Peyer's patch (tissue), 4 donors: ENCODE measurements around the gene SNX32. TPM values are rescaled to one million over a fixed set of nuclear protein-coding genes. Genes with fewer than 3 reads are reported as not detected.

ENCODE experiments used
- DNase-seq, 3 donors: peaks; one replicate each; pipeline ENCODE4 v3.0.0-alpha.2; 2017 to 2019
- H3K27ac ChIP-seq, 4 donors: fragments of 200-600 bp; sonication (generic); one replicate each; pipeline ENCODE4 v1.5.1; 2016 to 2019
- H3K27me3 ChIP-seq, 2 donors: fragments of 200-600 bp; sonication (generic); one replicate each; pipeline ENCODE4 v1.5.1; 2019
- H3K36me3 ChIP-seq, 3 donors: fragments of 200-600 bp; sonication (generic); one replicate each; pipeline ENCODE4 v1.5.1; 2016 to 2019
- H3K4me1 ChIP-seq, 4 donors: fragments of 200-600 bp; sonication (generic); one replicate each; pipeline ENCODE4 v1.5.1; 2016 to 2019
- H3K4me3 ChIP-seq, 4 donors: fragments of 200-600 bp; sonication (generic); 1 replicate in 3 of 4; 2 replicates in 1 of 4; pipeline ENCODE4 v1.5.1; 2016 to 2019; ENCODE audit warnings: mild to moderate bottlenecking in 1 of 4
- H3K9me3 ChIP-seq, 4 donors: fragments of 200-600 bp; sonication (generic); one replicate each; pipeline ENCODE4 v1.5.1; 2016 to 2019; ENCODE audit warnings: mild to moderate bottlenecking in 1 of 4
- CTCF ChIP-seq, 6 experiments: fragments of 450-650 bp in 4 of 6; fragments of 200-600 bp in 2 of 6; sonication (generic) in 1 of 6; IDR thresholded peaks; one replicate each; pipeline ENCODE4 v1.5.1; 2017 to 2019; ENCODE audit warnings: antibody characterized with exemption in 6 of 6, mild to moderate bottlenecking in 3 of 6, moderate library complexity in 1 of 6
- POLR2A ChIP-seq, 2 donors: fragments of 450-650 bp; IDR thresholded peaks; one replicate each; pipeline ENCODE4 v1.5.1; 2017; ENCODE audit warnings: antibody characterized with exemption in 2 of 2, mild to moderate bottlenecking in 2 of 2, moderate library complexity in 2 of 2
- total RNA-seq, 4 donors: library from RNA; depleted of rRNA; stranded (reverse); fragments of >200 nt; gene quantifications; one replicate each; pipeline ENCODE4 v1.1.0, GENCODE V29; 2016

The SNX32 gene
- total RNA-seq, 4 donors from 2014 or later: 1.7 to 6.7 (median 6.4) TPM; not detected in 1

DNA sequence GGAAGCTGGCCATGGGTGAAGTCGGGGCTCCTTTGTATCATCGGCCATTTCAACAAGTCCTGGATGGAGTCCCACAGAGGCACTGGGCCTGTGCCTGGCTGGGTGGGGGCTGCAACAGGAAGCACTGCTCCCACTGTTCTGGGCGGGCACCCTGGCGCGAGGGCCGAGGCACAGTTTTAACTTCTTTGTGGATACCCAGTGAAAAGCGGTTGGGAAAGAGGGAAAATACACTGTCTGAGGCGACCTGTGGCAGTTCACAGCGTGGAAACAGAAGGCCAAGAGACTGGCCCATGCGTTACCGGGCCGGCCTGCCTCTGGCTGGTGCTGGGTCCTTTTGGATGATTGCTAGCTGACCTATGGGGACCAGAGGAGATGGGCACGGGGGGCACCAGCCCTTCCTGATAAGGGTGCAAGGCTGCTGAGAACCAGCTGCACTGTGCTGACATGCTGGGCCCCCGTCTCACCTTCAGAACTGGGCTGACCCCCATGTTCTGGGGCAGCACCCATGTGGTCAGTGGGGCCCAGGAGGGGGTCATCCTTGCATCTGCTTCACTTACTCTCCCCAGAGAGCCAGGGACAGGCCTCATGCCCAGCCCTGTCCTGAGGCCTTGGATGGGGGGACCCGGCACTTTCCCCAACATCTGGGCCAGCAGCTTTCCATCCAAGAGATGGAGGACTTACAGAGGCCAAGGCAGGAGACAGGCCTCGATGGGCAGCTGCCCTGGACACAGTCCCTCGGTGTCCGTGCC lies 42.7 kb upstream of the SNX32 start:
- peaks cover 3 to 66% (median 25%) of the 10 kb centered on the region in 4 donors for H3K4me1 ChIP-seq
- no peak for DNase-seq
- H3K27me3 ChIP-seq: peaks cover 0 to 7% of the 10 kb centered on the region in 2 donors
- H3K4me3 ChIP-seq: peak overlapping the region in 2 of 4 donors; percentile 21 to 27
- no peaks in the 10 kb centered on the region for H3K9me3 ChIP-seq
- peak overlapping the region in 3 of 4 donors; percentile 40 to 76 (median 60) for H3K27ac ChIP-seq
- TF ChIP-seq POLR2A (IDR thresholded peaks at IDR 0.05) (no peak), CTCF (IDR thresholded peaks at IDR 0.05) (no peak)
- H3K36me3 ChIP-seq: peaks cover 0 to 19% (median 0%) of the 10 kb centered on the region in 3 donors

GRCh38 chr11:65791719-65792213 lies 42.0 kb upstream of the SNX32 start:
- peak overlapping the region in 1 of 4 donors; percentile 3 for H3K4me3 ChIP-seq
- H3K36me3 ChIP-seq: peaks cover 0 to 19% (median 0%) of the 10 kb centered on the region in 3 donors
- H3K9me3 ChIP-seq: no peaks in the 10 kb centered on the region
- TF ChIP-seq POLR2A (IDR thresholded peaks at IDR 0.05) (peak in 1 of 2 donors; percentile 63), CTCF (IDR thresholded peaks at IDR 0.05) (no peak)
- DNase-seq: peak; percentile 76 to 88 (median 78)
- H3K27me3 ChIP-seq: no peaks in the 10 kb centered on the region
- peaks cover 3 to 60% (median 22%) of the 10 kb centered on the region in 4 donors for H3K4me1 ChIP-seq
- peak overlapping the region in 3 of 4 donors; percentile 40 to 76 (median 60) for H3K27ac ChIP-seq

DNA sequence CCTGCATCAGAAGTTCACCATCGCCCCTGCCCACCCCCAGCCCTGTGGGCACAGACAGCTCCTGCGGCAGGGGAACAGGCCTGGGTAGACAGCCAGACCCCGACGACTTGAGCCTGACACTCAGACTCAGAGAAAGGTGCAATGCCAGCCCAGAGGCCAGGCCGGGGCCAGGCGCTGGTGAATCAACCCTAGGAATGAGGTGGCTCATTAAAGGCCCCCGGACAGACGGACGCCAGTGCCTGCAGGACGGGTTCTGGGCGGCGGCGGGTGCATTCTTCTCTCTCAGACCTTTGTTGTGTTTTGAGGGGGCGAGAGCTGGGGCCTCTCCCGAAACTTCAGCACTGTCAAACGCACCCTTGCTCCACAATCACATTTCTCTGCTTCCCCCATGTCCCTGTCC lies 41.3 kb upstream of the SNX32 start:
- H3K27ac ChIP-seq: peak overlapping the region in 2 of 4 donors; percentile 40 to 76
- H3K4me1 ChIP-seq: peaks cover 3 to 60% (median 19%) of the 10 kb centered on the region in 4 donors

GRCh38 chr11:65793144-65793581 lies 40.6 kb upstream of the SNX32 start:
- Histone ChIP-seq H3K36me3 (peaks cover 0 to 19% (median 0%) of the 10 kb centered on the region in 3 donors), H3K27me3 (no peaks in the 10 kb centered on the region), H3K4me3 (no peak overlapping the region), H3K4me1 (peaks cover 3 to 53% (median 12%) of the 10 kb centered on the region in 4 donors), H3K9me3 (no peaks in the 10 kb centered on the region), H3K27ac (peak overlapping the region in 2 of 4 donors; percentile 36 to 76)
- DNase-seq: peak in 2 of 3 donors; percentile 84 to 87
- TF ChIP-seq CTCF (IDR thresholded peaks at IDR 0.05) (no peak), POLR2A (IDR thresholded peaks at IDR 0.05) (peak in 1 of 2 donors; percentile 22)

More for the DNA sequence above, 41.3 kb upstream of the SNX32 start:
- peak overlapping the region in 1 of 4 donors; percentile 7 for H3K4me3 ChIP-seq
- no peak for DNase-seq
- no peaks in the 10 kb centered on the region for H3K9me3 ChIP-seq
- TF ChIP-seq CTCF (IDR thresholded peaks at IDR 0.05): no peak
- TF ChIP-seq POLR2A (IDR thresholded peaks at IDR 0.05): no peak
- no peaks in the 10 kb centered on the region for H3K27me3 ChIP-seq
- peaks cover 0 to 19% (median 0%) of the 10 kb centered on the region in 3 donors for H3K36me3 ChIP-seq

DNA sequence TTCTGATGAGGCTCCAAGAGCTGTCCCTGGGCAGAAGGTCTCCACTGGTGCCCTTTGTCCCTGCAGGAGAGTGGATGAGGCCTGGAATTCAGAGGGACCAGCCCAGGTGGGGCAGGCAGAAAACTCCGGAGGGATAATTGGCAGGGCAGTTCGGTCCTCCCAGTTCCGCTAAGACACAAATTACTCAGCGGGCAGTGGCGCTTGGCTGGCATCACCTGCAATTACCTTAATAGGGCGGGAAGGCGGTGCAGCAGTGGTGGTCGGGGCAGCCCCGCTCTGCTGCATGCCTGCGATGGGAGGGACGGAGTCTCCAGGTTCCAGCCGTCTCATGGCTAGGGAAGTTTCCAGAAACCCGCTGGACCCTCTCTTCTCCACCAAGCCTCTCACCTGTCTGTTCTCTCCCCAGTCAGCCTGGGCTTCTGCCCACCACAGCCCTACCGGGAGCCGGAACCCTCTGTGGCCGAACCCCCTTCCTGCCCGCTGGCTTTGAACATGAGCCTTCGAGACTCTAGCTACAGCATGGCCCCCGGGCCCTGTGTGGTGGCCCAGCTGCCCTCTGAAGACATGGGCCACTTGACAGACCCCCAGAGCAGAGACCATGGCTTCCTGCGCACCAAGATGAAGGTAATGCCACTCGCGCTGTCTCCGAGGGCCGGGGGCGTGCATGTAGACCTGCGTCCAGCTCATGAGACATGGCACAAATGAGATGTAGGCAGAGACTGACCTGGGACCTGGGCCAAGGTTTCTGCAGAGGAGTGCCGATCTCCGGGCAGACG lies 40.0 kb upstream of the SNX32 start:
- H3K4me1 ChIP-seq: peaks cover 0 to 53% (median 8%) of the 10 kb centered on the region in 4 donors
- TF ChIP-seq CTCF (IDR thresholded peaks at IDR 0.05) (peak in 1 of 6 experiments; percentile 3), POLR2A (IDR thresholded peaks at IDR 0.05) (no peak)
- H3K27me3 ChIP-seq: no peaks in the 10 kb centered on the region
- peaks cover 0 to 19% (median 0%) of the 10 kb centered on the region in 3 donors for H3K36me3 ChIP-seq
- peak in 1 of 3 donors; percentile 68 for DNase-seq
- no peak overlapping the region for H3K4me3 ChIP-seq
- no peaks in the 10 kb centered on the region for H3K9me3 ChIP-seq
- H3K27ac ChIP-seq: peak overlapping the region in 2 of 4 donors; percentile 36 to 76
